ENCODE results near the gene CROT. TPM values are rescaled to one million over a fixed set of nuclear protein-coding genes. Genes with fewer than 3 reads are reported as not detected.

CROT gene
- total RNA-seq, 1 donor from 2014 or later = 53.4 TPM

DNA sequence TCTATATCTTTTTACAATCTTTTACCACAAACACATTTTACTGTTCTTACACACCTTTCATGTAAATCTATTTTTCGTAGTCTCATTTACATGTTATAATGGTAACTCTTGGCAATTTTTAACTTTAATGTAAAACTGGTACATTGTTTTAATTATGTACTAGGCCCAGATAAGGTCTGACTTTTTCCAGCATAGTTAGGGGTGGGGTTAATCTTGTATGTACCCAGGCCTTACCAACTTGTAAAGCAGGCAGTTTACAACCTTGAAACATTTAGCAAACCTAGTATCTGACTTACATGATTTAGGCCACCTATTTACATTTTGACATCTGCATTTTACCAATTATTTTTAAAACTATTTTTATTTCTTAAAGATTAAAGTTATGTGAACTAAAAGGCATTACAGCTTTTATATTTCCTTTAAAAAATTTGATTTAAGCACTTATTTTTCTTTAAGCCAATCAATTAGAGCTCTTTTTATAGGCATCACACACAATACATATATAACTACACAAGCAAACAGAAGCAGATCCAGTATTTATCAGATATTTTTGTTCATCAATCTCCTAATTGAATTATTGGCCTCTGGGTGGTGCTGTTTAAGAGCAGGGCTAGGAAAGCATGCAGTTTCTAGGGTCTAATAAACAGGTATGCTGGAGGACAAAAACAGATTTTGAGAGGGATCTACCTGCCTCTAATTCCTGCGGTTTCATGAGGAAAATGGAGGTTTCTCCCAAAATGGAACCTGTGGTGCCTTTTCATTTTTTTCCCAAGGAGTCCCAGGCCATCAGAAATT lies 19.7 kb upstream of the CROT start:
- Mint-ChIP-seq H3K36me3 (peaks cover 32% of the 10 kb centered on the region), H3K4me3 (no peak overlapping the region), H3K27me3 (ENCODE audit: insufficient read depth, low read depth) (peaks cover 10% of the 10 kb centered on the region), H3K4me1 (no peaks in the 10 kb centered on the region), H3K9me3 (peaks cover 68% of the 10 kb centered on the region), H3K27ac (no peak overlapping the region)
- Histone ChIP-seq H4K20me1 (ENCODE audit: low read depth) (no peaks in the 10 kb centered on the region), H3K9ac (no peak overlapping the region), H3K4me2 (no peak overlapping the region), H3K79me2 (ENCODE audit: low read depth) (no peaks in the 10 kb centered on the region), H3K4me1 (no peaks in the 10 kb centered on the region), H3K4me3 (no peak overlapping the region), H3F3A (ENCODE audit: low read depth) (no peaks in the 10 kb centered on the region), H3K9me3 (ENCODE audit: low read depth) (peaks cover 31% of the 10 kb centered on the region), H3K27ac (no peak overlapping the region), H2AFZ (replicated peaks) (no peak overlapping the region), H3K27me3 (no peaks in the 10 kb centered on the region), H3K36me3 (peaks cover 32% of the 10 kb centered on the region)
- no peak for TF ChIP-seq EZH2phosphoT487 (IDR thresholded peaks at IDR 0.05)
- TF ChIP-seq, protein P1, sequence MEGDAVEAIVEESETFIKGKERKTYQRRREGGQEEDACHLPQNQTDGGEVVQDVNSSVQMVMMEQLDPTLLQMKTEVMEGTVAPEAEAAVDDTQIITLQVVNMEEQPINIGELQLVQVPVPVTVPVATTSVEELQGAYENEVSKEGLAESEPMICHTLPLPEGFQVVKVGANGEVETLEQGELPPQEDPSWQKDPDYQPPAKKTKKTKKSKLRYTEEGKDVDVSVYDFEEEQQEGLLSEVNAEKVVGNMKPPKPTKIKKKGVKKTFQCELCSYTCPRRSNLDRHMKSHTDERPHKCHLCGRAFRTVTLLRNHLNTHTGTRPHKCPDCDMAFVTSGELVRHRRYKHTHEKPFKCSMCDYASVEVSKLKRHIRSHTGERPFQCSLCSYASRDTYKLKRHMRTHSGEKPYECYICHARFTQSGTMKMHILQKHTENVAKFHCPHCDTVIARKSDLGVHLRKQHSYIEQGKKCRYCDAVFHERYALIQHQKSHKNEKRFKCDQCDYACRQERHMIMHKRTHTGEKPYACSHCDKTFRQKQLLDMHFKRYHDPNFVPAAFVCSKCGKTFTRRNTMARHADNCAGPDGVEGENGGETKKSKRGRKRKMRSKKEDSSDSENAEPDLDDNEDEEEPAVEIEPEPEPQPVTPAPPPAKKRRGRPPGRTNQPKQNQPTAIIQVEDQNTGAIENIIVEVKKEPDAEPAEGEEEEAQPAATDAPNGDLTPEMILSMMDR (IDR thresholded peaks at IDR 0.05) = no peak
- no peak for TF ChIP-seq EZH2 (IDR thresholded peaks at IDR 0.05)
- no peak for DNase-seq (ENCODE audit: low spot score)

DNA sequence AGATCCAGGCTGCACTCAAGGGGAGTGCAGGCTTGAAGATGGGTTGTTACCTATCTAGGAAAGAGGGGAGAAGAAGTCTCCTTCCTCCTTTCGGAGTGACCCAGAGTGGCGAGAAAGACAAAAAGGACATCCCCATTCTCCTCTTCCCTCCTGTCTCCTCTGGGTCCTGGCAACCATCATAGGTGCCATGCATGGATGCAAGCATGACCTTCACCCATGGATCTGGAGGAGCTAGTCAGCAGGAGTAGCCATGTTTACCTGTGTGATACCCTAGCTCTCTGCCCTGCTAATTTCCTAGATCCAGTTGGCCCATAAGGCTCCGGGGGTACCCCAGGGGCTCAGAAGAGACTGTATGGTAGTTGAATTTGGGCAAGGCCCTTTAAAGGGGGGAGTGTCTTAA lies 17.2 kb upstream of the CROT start:
- no peak overlapping the region for H3K4me3 ChIP-seq
- Mint-ChIP-seq H3K27me3 (ENCODE audit: insufficient read depth, low read depth) (peaks cover 8% of the 10 kb centered on the region), H3K36me3 (peaks cover 25% of the 10 kb centered on the region), H3K4me1 (no peaks in the 10 kb centered on the region), H3K9me3 (peaks cover 47% of the 10 kb centered on the region), H3K4me3 (no peak overlapping the region), H3K27ac (no peak overlapping the region)
- H3F3A ChIP-seq (ENCODE audit: low read depth) = no peaks in the 10 kb centered on the region
- no peaks in the 10 kb centered on the region for H3K79me2 ChIP-seq (ENCODE audit: low read depth)
- no peak overlapping the region for H3K4me2 ChIP-seq
- DNase-seq (ENCODE audit: low spot score) = peak; percentile 51
- H3K9me3 ChIP-seq (ENCODE audit: low read depth) = peaks cover 34% of the 10 kb centered on the region
- no peaks in the 10 kb centered on the region for H3K4me1 ChIP-seq
- TF ChIP-seq, protein P1 (IDR thresholded peaks at IDR 0.05) = no peak
- no peak for TF ChIP-seq EZH2 (IDR thresholded peaks at IDR 0.05)
- no peak for TF ChIP-seq EZH2phosphoT487 (IDR thresholded peaks at IDR 0.05)
- H3K27me3 ChIP-seq = no peaks in the 10 kb centered on the region
- H3K27ac ChIP-seq = no peak overlapping the region
- no peaks in the 10 kb centered on the region for H4K20me1 ChIP-seq (ENCODE audit: low read depth)
- H3K36me3 ChIP-seq = peaks cover 33% of the 10 kb centered on the region
- no peak overlapping the region for H3K9ac ChIP-seq
- H2AFZ ChIP-seq (replicated peaks) = no peak overlapping the region

DNA sequence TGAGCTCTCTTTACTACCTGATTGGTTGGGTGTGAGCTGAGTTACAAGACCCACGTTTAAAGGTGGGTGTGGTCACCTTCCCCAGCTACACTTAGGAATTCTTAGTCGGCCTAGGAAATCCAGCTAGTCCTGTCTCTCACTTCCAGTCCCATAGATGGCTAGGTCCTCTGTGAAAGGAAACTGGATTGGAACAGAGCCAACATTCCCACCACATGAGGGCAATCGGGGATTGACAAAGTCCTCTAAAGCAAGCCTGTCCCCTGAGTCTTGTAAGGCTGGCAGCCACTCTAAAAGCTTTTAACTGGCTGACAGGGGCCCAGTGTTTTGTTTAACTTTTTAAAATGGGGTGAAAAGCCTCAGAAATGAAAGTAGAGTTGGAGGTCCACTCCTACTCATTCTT lies 15.1 kb upstream of the CROT start:
- H3K9me3 ChIP-seq (ENCODE audit: low read depth) = peaks cover 41% of the 10 kb centered on the region
- H3K27ac ChIP-seq = peak overlapping the region; percentile 74
- no peak overlapping the region for H3K27ac Mint-ChIP-seq
- TF ChIP-seq, protein P1 (IDR thresholded peaks at IDR 0.05) = no peak
- TF ChIP-seq EZH2phosphoT487 (IDR thresholded peaks at IDR 0.05) (no peak), EZH2 (IDR thresholded peaks at IDR 0.05) (no peak)
- no peak overlapping the region for H3K4me3 Mint-ChIP-seq
- H3K79me2 ChIP-seq (ENCODE audit: low read depth) = no peaks in the 10 kb centered on the region
- no peaks in the 10 kb centered on the region for H3K4me1 ChIP-seq
- H2AFZ ChIP-seq (replicated peaks) = no peak overlapping the region
- H3K27me3 Mint-ChIP-seq (ENCODE audit: insufficient read depth, low read depth) = peaks cover 8% of the 10 kb centered on the region
- no peak overlapping the region for H3K4me3 ChIP-seq
- no peaks in the 10 kb centered on the region for H3K4me1 Mint-ChIP-seq
- no peak overlapping the region for H3K9ac ChIP-seq
- no peaks in the 10 kb centered on the region for H3F3A ChIP-seq (ENCODE audit: low read depth)
- H3K4me2 ChIP-seq = no peak overlapping the region
- no peaks in the 10 kb centered on the region for H4K20me1 ChIP-seq (ENCODE audit: low read depth)
- H3K36me3 ChIP-seq = peaks cover 27% of the 10 kb centered on the region
- peaks cover 37% of the 10 kb centered on the region for H3K36me3 Mint-ChIP-seq
- peaks cover 56% of the 10 kb centered on the region for H3K9me3 Mint-ChIP-seq
- no peaks in the 10 kb centered on the region for H3K27me3 ChIP-seq
- DNase-seq (ENCODE audit: low spot score) = no peak

Measured in neural progenitor cell (in vitro differentiated cells).